Hepatocyte (in vitro differentiated cells): Measurements from ENCODE around the gene MPST. TPM values are rescaled to one million over a fixed set of nuclear protein-coding genes. Genes with fewer than 3 reads are reported as not detected.

Source experiments
- DNase-seq: peaks from one replicate; pipeline ENCODE4 v3.0.0-alpha.2; 2016; ENCODE audit warnings: low spot score
- H2AFZ ChIP-seq: fragments of 200-600 bp; sonication (generic); 2 replicates; pipeline ENCODE4 v1.6.0; 2016; ENCODE audit warnings: antibody characterized with exemption, mild to moderate bottlenecking
- H3K27ac ChIP-seq: fragments of 200-600 bp; sonication (generic); 2 replicates; pipeline ENCODE4 v1.5.1; 2016; ENCODE audit warnings: mild to moderate bottlenecking
- H3K27me3 ChIP-seq: fragments of 200-600 bp; sonication (generic); 2 replicates; pipeline ENCODE4 v1.6.1; 2016
- H3K36me3 ChIP-seq: fragments of 200-600 bp; sonication (generic); replicated peaks from 2 replicates; pipeline ENCODE4 v1.5.1; 2016; ENCODE audit warnings: low read depth; ENCODE audit not compliant: insufficient read depth
- H3K4me1 ChIP-seq: fragments of 200-600 bp; sonication (generic); 2 replicates; pipeline ENCODE4 v1.5.1; 2016; ENCODE audit warnings: mild to moderate bottlenecking, moderate library complexity; ENCODE audit not compliant: insufficient read depth
- H3K4me2 ChIP-seq: fragments of 200-600 bp; sonication (generic); 2 replicates; pipeline ENCODE4 v1.6.0; 2016
- H3K4me3 ChIP-seq: fragments of 200-600 bp; sonication (generic); 2 replicates; pipeline ENCODE4 v1.5.1; 2016; ENCODE audit warnings: mild to moderate bottlenecking
- H3K79me2 ChIP-seq: fragments of 200-600 bp; sonication (generic); 2 replicates; pipeline ENCODE4 v1.6.0; 2017; ENCODE audit warnings: mild to moderate bottlenecking
- H3K9me2 ChIP-seq: fragments of 200-600 bp; sonication (generic); replicated peaks from 2 replicates; pipeline ENCODE4 v1.6.0; 2017; ENCODE audit warnings: mild to moderate bottlenecking; ENCODE audit not compliant: insufficient read depth
- H3K9me3 ChIP-seq: fragments of 200-600 bp; sonication (generic); 2 replicates; pipeline ENCODE4 v1.5.1; 2016; ENCODE audit warnings: low read depth, mild to moderate bottlenecking
- H4K20me1 ChIP-seq: fragments of 200-600 bp; sonication (generic); 2 replicates; pipeline ENCODE4 v1.6.0; 2016; ENCODE audit warnings: mild to moderate bottlenecking; ENCODE audit not compliant: insufficient read depth, poor library complexity, severe bottlenecking
- EZH2 ChIP-seq: fragments of 200-600 bp; sonication (generic); IDR thresholded peaks from 2 replicates; pipeline ENCODE4 v1.6.1; 2016; ENCODE audit warnings: antibody characterized with exemption, mild to moderate bottlenecking, borderline replicate concordance
- EZH2phosphoT487 ChIP-seq: fragments of 200-600 bp; sonication (generic); IDR thresholded peaks from one replicate; pipeline ENCODE4 v1.6.1; 2018; ENCODE audit warnings: antibody characterized with exemption, mild to moderate bottlenecking, low read depth, moderate library complexity; ENCODE audit not compliant: unreplicated experiment, severe bottlenecking
- WGBS: methylation state at CpG from one replicate; pipeline ENCODE4 v1.1.6; 2016; ENCODE audit warnings: low lambda C conversion rate; ENCODE audit errors: missing lambda C conversion rate; 5-methylcytosine and 5-hydroxymethylcytosine counted together
- polyA plus RNA-seq: library from polyadenylated mRNA; unstranded; fragments of >200 nt; fragmentation: Nextera tagmentation; extraction: Ambion mirVana; gene quantifications from 2 replicates; pipeline ENCODE4 v1.2.1, GENCODE V29; 2016
- total RNA-seq: library from RNA; depleted of rRNA; stranded (reverse); fragments of >200 nt; gene quantifications from 2 replicates; pipeline ENCODE4 v1.2.3, GENCODE V29; 2014
- TF ChIP-seq, protein P1 (sequence below): fragments of 200-600 bp; sonication (generic); IDR thresholded peaks from 2 replicates; pipeline ENCODE4 v1.5.1; 2016; ENCODE audit warnings: antibody characterized with exemption, mild to moderate bottlenecking; ENCODE audit not compliant: poor library complexity

The MPST gene
- total and polyA plus RNA-seq, 2 experiments from 2014 or later: 136 to 193 TPM

GRCh38 chr22:37057226-37057625 lies 37.7 kb downstream of the MPST start:
- DNase-seq: no peak
- no peak overlapping the region for H2AFZ ChIP-seq
- H3K4me2 ChIP-seq: no peak overlapping the region
- no peaks in the 10 kb centered on the region for H3K9me2 ChIP-seq
- H3K36me3 ChIP-seq: no peaks in the 10 kb centered on the region
- H4K20me1 ChIP-seq: no peaks in the 10 kb centered on the region
- H3K79me2 ChIP-seq: no peaks in the 10 kb centered on the region
- WGBS: 90% methylated on average over 9 of the region's 9 CpGs
- TF ChIP-seq EZH2: no peak
- TF ChIP-seq, protein P1, sequence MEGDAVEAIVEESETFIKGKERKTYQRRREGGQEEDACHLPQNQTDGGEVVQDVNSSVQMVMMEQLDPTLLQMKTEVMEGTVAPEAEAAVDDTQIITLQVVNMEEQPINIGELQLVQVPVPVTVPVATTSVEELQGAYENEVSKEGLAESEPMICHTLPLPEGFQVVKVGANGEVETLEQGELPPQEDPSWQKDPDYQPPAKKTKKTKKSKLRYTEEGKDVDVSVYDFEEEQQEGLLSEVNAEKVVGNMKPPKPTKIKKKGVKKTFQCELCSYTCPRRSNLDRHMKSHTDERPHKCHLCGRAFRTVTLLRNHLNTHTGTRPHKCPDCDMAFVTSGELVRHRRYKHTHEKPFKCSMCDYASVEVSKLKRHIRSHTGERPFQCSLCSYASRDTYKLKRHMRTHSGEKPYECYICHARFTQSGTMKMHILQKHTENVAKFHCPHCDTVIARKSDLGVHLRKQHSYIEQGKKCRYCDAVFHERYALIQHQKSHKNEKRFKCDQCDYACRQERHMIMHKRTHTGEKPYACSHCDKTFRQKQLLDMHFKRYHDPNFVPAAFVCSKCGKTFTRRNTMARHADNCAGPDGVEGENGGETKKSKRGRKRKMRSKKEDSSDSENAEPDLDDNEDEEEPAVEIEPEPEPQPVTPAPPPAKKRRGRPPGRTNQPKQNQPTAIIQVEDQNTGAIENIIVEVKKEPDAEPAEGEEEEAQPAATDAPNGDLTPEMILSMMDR: no peak
- TF ChIP-seq EZH2phosphoT487: no peak
- H3K27me3 ChIP-seq: no peaks in the 10 kb centered on the region
- no peaks in the 10 kb centered on the region for H3K9me3 ChIP-seq
- no peak overlapping the region for H3K4me3 ChIP-seq
- H3K27ac ChIP-seq: no peak overlapping the region
- peaks cover 3% of the 10 kb centered on the region for H3K4me1 ChIP-seq

GRCh38 chr22:37057796-37058510 lies 38.4 kb downstream of the MPST start:
- H3K9me2 ChIP-seq: no peaks in the 10 kb centered on the region
- H3K4me3 ChIP-seq: no peak overlapping the region
- DNase-seq: no peak
- H3K4me2 ChIP-seq: no peak overlapping the region
- no peaks in the 10 kb centered on the region for H3K4me1 ChIP-seq
- no peaks in the 10 kb centered on the region for H3K27me3 ChIP-seq
- no peaks in the 10 kb centered on the region for H3K9me3 ChIP-seq
- H3K79me2 ChIP-seq: no peaks in the 10 kb centered on the region
- WGBS: 89% methylated on average over 12 of the region's 12 CpGs
- H2AFZ ChIP-seq: no peak overlapping the region
- TF ChIP-seq, protein P1: no peak
- TF ChIP-seq EZH2: no peak
- no peak for TF ChIP-seq EZH2phosphoT487
- no peaks in the 10 kb centered on the region for H4K20me1 ChIP-seq
- no peak overlapping the region for H3K27ac ChIP-seq
- no peaks in the 10 kb centered on the region for H3K36me3 ChIP-seq

- Histone ChIP-seq H3K27me3 (no peaks in the 10 kb centered on the region), H3K27ac (no peak overlapping the region), H3K9me2 (no peaks in the 10 kb centered on the region), H3K9me3 (no peaks in the 10 kb centered on the region), H2AFZ (no peak overlapping the region), H3K4me1 (no peaks in the 10 kb centered on the region), H4K20me1 (no peaks in the 10 kb centered on the region), H3K79me2 (no peaks in the 10 kb centered on the region), H3K4me3 (no peak overlapping the region), H3K36me3 (no peaks in the 10 kb centered on the region), H3K4me2 (no peak overlapping the region)
- WGBS: 96% methylated on average over 22 of the region's 28 CpGs
- TF ChIP-seq, protein P1: no peak
- TF ChIP-seq EZH2 (no peak), EZH2phosphoT487 (no peak)
- DNase-seq: no peak
Observed at GRCh38 chr22:37058917-37059701, 39.6 kb downstream of the MPST start.
